HEK293 (cell line): ENCODE measurements around the gene ROBO4.

Source experiments
- CTCF ChIA-PET: fragments of 350-600 bp; formaldehyde crosslinking; extraction: SDS; loops from one replicate; lab custom pipeline; 2021; ENCODE audit warnings: antibody characterized with exemption; lab: Yijun Ruan, JAX
- POLR2A ChIA-PET: fragments of 300-600 bp; formaldehyde crosslinking; extraction: SDS; loops from one replicate; lab custom pipeline; 2020; ENCODE audit warnings: antibody characterized with exemption, inconsistent platforms; lab: Yijun Ruan, JAX
- H3K27ac ChIP-seq: fragments of 200-500 bp; sonication (Bioruptor generic); 2 replicates; pipeline ENCODE4 v1.5.1; 2014; ENCODE audit warnings: low read depth, low read length, control low read depth, inconsistent platforms; ENCODE audit errors: extremely low read depth
- H3K36me3 ChIP-seq, 2 experiments: fragments of 200-500 bp in 1 of 2; sonication (Bioruptor generic) in 1 of 2; 1 replicate in 1 of 2; 2 replicates in 1 of 2; pipeline ENCODE4 v1.5.1; 2014 to 2017; ENCODE audit warnings: inconsistent platforms in 2 of 2, low read length in 2 of 2; ENCODE audit not compliant: control insufficient read depth in 2 of 2, insufficient read depth in 1 of 2
- H3K4me1 ChIP-seq: fragments of 200-500 bp; sonication (Bioruptor generic); 2 replicates; pipeline ENCODE4 v1.5.1; 2014; ENCODE audit warnings: mild to moderate bottlenecking, low read length, inconsistent platforms; ENCODE audit not compliant: control insufficient read depth, insufficient read depth
- H3K4me3 ChIP-seq: 2 replicates; pipeline ENCODE4 v1.5.1; 2011; ENCODE audit warnings: low read depth, mild to moderate bottlenecking, control low read depth, low read length, moderate library complexity
- H3K9me3 ChIP-seq: fragments of 200-500 bp; sonication (Bioruptor generic); 2 replicates; pipeline ENCODE4 v1.5.1; 2014; ENCODE audit warnings: low read depth, low read length, inconsistent platforms; ENCODE audit not compliant: control insufficient read depth, insufficient read depth
- HOXA7 ChIP-seq: sonication (generic); formaldehyde crosslinking; IDR thresholded peaks from 2 replicates; pipeline ENCODE4 v1.8.1; 2022; ENCODE audit warnings: missing genetic modification reagents, borderline replicate concordance
- KLF8 ChIP-seq: fragments of 450-650 bp; formaldehyde crosslinking; IDR thresholded peaks from 2 replicates; pipeline ENCODE4 v1.5.1; 2016; ENCODE audit warnings: missing biosample characterization, missing genetic modification characterization
- REPIN1 ChIP-seq: fragments of 450-650 bp; formaldehyde crosslinking; IDR thresholded peaks from 2 replicates; pipeline ENCODE4 v1.5.1; 2017; ENCODE audit warnings: missing biosample characterization, missing genetic modification characterization, low read depth
- SALL2 ChIP-seq: fragments of 450-650 bp; formaldehyde crosslinking; IDR thresholded peaks from 2 replicates; pipeline ENCODE4 v1.5.0; 2017; ENCODE audit warnings: missing biosample characterization, mild to moderate bottlenecking, missing genetic modification characterization, borderline replicate concordance
- ZNF184 ChIP-seq: fragments of 450-650 bp; IDR thresholded peaks from 2 replicates; pipeline ENCODE4 v1.5.1; 2018; ENCODE audit warnings: missing biosample characterization, mild to moderate bottlenecking, missing genetic modification characterization
- ZNF366 ChIP-seq: fragments of 450-650 bp; formaldehyde crosslinking; conservative IDR thresholded peaks from 2 replicates; pipeline ENCODE4 v1.5.1; 2016; ENCODE audit warnings: missing biosample characterization, missing genetic modification characterization
- ZNF416 ChIP-seq: fragments of 450-650 bp; formaldehyde crosslinking; IDR thresholded peaks from 2 replicates; pipeline ENCODE4 v1.5.1; 2016; ENCODE audit warnings: missing biosample characterization, missing genetic modification characterization
- ZNF423 ChIP-seq: fragments of 450-650 bp; formaldehyde crosslinking; IDR thresholded peaks from 2 replicates; pipeline ENCODE4 v1.5.1; 2016; ENCODE audit warnings: missing biosample characterization, missing genetic modification characterization
- ZNF600 ChIP-seq: fragments of 450-650 bp; formaldehyde crosslinking; IDR thresholded peaks from 2 replicates; pipeline ENCODE4 v1.5.1; 2016; ENCODE audit warnings: missing biosample characterization, missing genetic modification characterization
- ZNF623 ChIP-seq: fragments of 450-650 bp; formaldehyde crosslinking; IDR thresholded peaks from 2 replicates; pipeline ENCODE4 v1.5.1; 2016; ENCODE audit warnings: missing biosample characterization, missing genetic modification characterization
- ZSCAN23 ChIP-seq: fragments of 450-650 bp; formaldehyde crosslinking; IDR thresholded peaks from 2 replicates; pipeline ENCODE4 v1.5.1; 2016; ENCODE audit warnings: missing biosample characterization, missing genetic modification characterization
- TF ChIP-seq, protein P1 (sequence below): fragments of 450-650 bp; formaldehyde crosslinking; IDR thresholded peaks from 2 replicates; pipeline ENCODE4 v1.5.1; 2016; ENCODE audit warnings: missing biosample characterization, missing genetic modification characterization
- TF ChIP-seq, protein P2 (sequence below): fragments of 450-650 bp; formaldehyde crosslinking; IDR thresholded peaks from 2 replicates; pipeline ENCODE4 v1.5.1; 2016; ENCODE audit warnings: missing biosample characterization, missing genetic modification characterization

Gene ROBO4

DNA sequence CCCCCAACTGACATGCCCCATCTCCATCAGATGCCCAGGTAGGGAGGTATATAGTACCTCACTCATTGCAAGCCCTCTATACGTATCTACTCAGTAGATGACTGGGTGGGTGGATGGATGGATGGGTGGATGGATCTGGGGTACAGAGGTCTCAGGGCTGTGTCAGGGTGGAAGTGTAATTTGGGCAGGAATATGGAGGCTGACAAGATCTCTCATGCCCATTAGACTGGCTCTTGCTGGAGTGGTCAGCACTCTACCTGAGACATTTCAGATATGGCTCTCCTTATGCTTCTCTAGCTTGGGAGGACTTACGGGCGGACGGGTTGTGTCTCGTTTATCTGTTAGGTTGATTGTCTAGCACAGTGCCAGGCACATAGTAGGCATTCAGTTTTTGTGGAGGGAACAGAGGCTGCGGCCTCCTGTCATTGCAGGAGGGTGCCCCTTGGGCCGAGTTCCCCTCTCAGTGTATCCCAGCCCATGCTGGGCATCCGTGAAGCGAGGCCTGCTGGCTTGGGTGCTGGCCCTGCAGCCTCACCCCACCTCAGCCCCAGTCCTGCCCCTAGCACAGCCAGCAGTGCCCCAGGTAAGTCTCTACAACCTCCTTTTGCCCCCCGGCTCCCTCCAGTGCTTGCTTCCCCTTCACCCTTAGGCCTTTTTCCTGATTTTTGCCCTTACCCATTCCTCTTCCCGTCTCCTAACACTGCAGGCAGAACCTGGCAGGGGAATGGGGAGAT, 18.7 kb downstream of the ROBO4 start (continued):
- TF ChIP-seq, protein P1, sequence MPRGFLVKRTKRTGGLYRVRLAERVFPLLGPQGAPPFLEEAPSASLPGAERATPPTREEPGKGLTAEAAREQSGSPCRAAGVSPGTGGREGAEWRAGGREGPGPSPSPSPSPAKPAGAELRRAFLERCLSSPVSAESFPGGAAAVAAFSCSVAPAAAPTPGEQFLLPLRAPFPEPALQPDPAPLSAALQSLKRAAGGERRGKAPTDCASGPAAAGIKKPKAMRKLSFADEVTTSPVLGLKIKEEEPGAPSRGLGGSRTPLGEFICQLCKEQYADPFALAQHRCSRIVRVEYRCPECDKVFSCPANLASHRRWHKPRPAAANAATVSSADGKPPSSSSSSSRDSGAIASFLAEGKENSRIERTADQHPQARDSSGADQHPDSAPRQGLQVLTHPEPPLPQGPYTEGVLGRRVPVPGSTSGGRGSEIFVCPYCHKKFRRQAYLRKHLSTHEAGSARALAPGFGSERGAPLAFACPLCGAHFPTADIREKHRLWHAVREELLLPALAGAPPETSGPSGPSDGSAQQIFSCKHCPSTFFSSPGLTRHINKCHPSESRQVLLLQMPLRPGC (tag by site-specific recombination): no peak
- no peak for TF ChIP-seq REPIN1 (tag by site-specific recombination)
- TF ChIP-seq ZNF184 (tag by site-specific recombination): no peak
- TF ChIP-seq, all 188 proteins: peak for 0

DNA sequence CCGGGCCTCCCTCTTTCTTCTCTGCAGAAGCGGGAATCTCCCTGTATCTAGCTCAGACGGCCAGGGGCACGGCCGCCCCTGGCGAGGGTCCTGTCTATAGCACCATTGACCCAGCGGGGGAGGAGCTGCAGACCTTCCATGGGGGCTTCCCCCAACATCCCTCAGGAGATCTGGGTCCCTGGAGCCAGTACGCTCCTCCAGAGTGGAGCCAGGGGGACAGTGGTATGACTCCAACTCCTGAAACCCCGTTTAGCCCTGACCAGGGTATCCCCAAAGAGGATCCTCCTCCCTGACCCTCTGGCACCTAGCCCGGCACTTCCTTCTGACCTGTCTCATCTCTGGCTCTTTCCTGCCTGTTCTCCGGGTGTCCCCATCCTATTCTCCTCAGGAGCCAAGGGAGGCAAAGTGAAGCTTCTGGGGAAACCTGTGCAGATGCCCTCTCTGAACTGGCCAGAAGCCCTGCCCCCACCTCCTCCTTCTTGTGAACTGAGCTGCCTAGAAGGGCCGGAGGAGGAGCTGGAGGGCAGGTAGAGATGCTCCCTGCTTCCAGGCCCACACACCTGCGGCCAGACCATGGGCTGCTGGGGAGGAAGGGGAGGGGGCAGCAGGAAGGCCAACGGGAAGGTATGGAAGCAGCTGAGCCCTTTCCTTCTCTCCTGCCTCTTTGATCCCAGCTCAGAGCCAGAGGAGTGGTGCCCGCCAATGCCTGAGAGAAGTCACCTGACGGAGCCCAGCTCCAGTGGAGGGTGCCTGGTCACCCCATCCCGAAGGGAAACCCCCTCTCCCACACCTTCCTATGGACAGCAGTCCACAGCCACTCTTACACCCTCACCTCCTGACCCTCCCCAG, 19.5 kb downstream of the ROBO4 start:
- POLR2A ChIA-PET: no interaction called here

DNA sequence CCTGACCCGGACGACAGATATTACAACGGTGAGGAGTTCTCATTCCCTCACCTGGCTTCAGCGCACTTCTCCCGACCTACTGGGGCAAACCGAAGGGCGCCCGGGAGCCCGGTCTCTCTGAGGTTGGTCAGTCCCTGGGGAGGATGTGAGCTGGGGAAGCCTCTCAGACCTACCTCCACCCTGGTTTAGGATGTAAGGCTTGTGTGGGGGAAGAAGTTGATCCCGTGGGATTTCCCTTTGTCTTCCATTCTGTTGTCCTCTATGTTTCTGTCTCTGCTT, 20.1 kb downstream of the ROBO4 start:
- TF ChIP-seq ZNF423 (tag by site-specific recombination) (no peak), ZNF416 (no peak), ZSCAN23 (no peak), ZNF623 (tag by site-specific recombination) (no peak), HOXA7 (CRISPR knock-in tag) (no peak), ZNF366 (tag by site-specific recombination) (no peak), ZNF600 (no peak), KLF8 (tag by site-specific recombination) (no peak)
- TF ChIP-seq, protein P2, sequence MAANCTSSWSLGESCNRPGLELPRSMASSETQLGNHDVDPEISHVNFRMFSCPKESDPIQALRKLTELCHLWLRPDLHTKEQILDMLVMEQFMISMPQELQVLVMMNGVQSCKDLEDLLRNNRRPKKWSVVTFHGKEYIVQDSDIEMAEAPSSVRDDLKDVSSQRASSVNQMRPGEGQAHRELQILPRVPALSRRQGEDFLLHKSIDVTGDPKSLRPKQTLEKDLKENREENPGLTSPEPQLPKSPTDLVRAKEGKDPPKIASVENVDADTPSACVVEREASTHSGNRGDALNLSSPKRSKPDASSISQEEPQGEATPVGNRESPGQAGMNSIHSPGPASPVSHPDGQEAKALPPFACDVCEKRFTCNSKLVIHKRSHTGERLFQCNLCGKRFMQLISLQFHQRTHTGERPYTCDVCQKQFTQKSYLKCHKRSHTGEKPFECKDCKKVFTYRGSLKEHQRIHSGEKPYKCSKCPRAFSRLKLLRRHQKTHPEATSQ (tag by site-specific recombination): no peak

More for the DNA sequence above, 19.5 kb downstream of the ROBO4 start:
- Histone ChIP-seq H3K36me3 (no peaks in the 10 kb centered on the region), H3K4me1 (no peaks in the 10 kb centered on the region), H3K9me3 (no peaks in the 10 kb centered on the region)
- TF ChIP-seq SALL2 (tag by site-specific recombination): no peak
- TF ChIP-seq, protein P1 (tag by site-specific recombination): no peak
- TF ChIP-seq, all 188 proteins: peak for 0
- Histone ChIP-seq H3K4me3 (no peak overlapping the region), H3K27ac (no peak overlapping the region)
- CTCF ChIA-PET: interaction anchor here (0.5 to 0.6 kb wide), 3 partner anchors 114 to 295 kb away, joined by 3 to 10 read pairs (median 3); no protein-coding TSS in a partner anchor

More for the DNA sequence above, 20.1 kb downstream of the ROBO4 start:
- no peaks in the 10 kb centered on the region for H3K36me3 ChIP-seq
- no peak overlapping the region for H3K27ac ChIP-seq
- ChIA-PET CTCF (interaction anchor here (0.6 to 1.8 kb wide), 2 partner anchors 11 to 131 kb away, joined by 3 to 10 read pairs; no protein-coding TSS in a partner anchor), POLR2A (interaction anchor here (0.5 kb wide), 1 partner anchor 43 kb away, joined by 7 read pairs; no protein-coding TSS in a partner anchor)
- H3K9me3 ChIP-seq: no peaks in the 10 kb centered on the region
- H3K4me3 ChIP-seq: no peak overlapping the region
- no peaks in the 10 kb centered on the region for H3K4me1 ChIP-seq
